B cell (primary cell): ENCODE measurements around the gene TNIP1. TPM values are rescaled to one million over a fixed set of nuclear protein-coding genes. Genes with fewer than 3 reads are reported as not detected.
A peak's percentile ranks its signal among the peaks of the same experiment; 100 is the strongest.

ENCODE experiments used
- ATAC-seq: fragments of 200-7000 bp; cut with Tn5 transposase; one replicate; pipeline ENCODE4 v1.10.0; 2021; ENCODE audit warnings: low read depth, mild to moderate bottlenecking, moderate number of reproducible peaks, moderate library complexity
- CTCF ChIA-PET: fragments of 350-600 bp; sonication (Branson Sonifier 250); formaldehyde crosslinking; loops from one replicate; lab custom pipeline; 2021; ENCODE audit warnings: antibody characterized with exemption, inconsistent platforms; lab: Charles Lee
- POLR2A ChIA-PET: fragments of 350-600 bp; sonication (Branson Sonifier 250); formaldehyde crosslinking; loops from one replicate; lab custom pipeline; 2021; ENCODE audit warnings: antibody characterized with exemption; lab: Charles Lee
- DNase-seq: peaks from one replicate; pipeline ENCODE4 v3.0.0; 2013
- H2AFZ ChIP-seq: 2 replicates; pipeline ENCODE4 v1.6.1; 2012; ENCODE audit warnings: mild to moderate bottlenecking, low read depth, low read length; ENCODE audit not compliant: insufficient read depth, poor library complexity, severe bottlenecking
- H3K27ac ChIP-seq, 2 donors: 1 replicate in 1 of 2; 2 replicates in 1 of 2; pipeline ENCODE4 v1.5.1; 2012 to 2013; ENCODE audit warnings: low read length in 2 of 2, mild to moderate bottlenecking in 2 of 2, moderate library complexity in 1 of 2
- H3K27me3 ChIP-seq, 4 experiments: fragments of 200-600 bp in 1 of 4; sonication (generic) in 1 of 4; replicated peaks in 1 of 4; 1 replicate in 2 of 4; 2 replicates in 2 of 4; pipeline versions ENCODE4 v1.6.1 to v1.7.0; 2013 to 2016; ENCODE audit warnings: low read length in 3 of 4, mild to moderate bottlenecking in 2 of 4, mixed read lengths in 1 of 4, moderate library complexity in 1 of 4; ENCODE audit not compliant: insufficient read depth in 4 of 4, control insufficient read depth in 3 of 4; ENCODE audit errors: control extremely low read depth in 1 of 4
- H3K36me3 ChIP-seq, 2 experiments: replicated peaks in 1 of 2; 1 replicate in 1 of 2; 2 replicates in 1 of 2; pipeline versions ENCODE4 v1.6.1 to v1.7.1; 2013; ENCODE audit warnings: low read length in 1 of 2; ENCODE audit not compliant: insufficient read depth in 2 of 2, control insufficient read depth in 1 of 2; ENCODE audit errors: control extremely low read depth in 1 of 2, extremely low read depth in 1 of 2
- H3K4me1 ChIP-seq, 2 donors: fragments of 200-600 bp in 1 of 2; sonication (generic) in 1 of 2; 1 replicate in 1 of 2; 2 replicates in 1 of 2; pipeline versions ENCODE4 v1.5.1 to v1.6.1; 2013 to 2017; ENCODE audit warnings: low read length in 2 of 2; ENCODE audit not compliant: control insufficient read depth in 2 of 2, insufficient read depth in 2 of 2
- H3K4me2 ChIP-seq: replicated peaks from 2 replicates; pipeline ENCODE3; 2012; ENCODE audit warnings: mild to moderate bottlenecking, low read depth, low read length; ENCODE audit not compliant: poor library complexity, severe bottlenecking
- H3K4me3 ChIP-seq, 5 experiments: fragments of 200-600 bp in 1 of 5; sonication (generic) in 1 of 5; 1 replicate in 3 of 5; 2 replicates in 2 of 5; pipeline versions ENCODE4 v1.5.1 to v1.7.0; 2011 to 2016; ENCODE audit warnings: low read length in 4 of 5, mild to moderate bottlenecking in 4 of 5, low read depth in 2 of 5, control low read depth in 1 of 5, moderate library complexity in 1 of 5; ENCODE audit not compliant: insufficient read depth in 1 of 5; ENCODE audit errors: control extremely low read depth in 1 of 5, extremely low read depth in 1 of 5
- H3K79me2 ChIP-seq: fragments of 200-600 bp; sonication (generic); one replicate; pipeline ENCODE4 v1.6.0; 2016; ENCODE audit warnings: low read length; ENCODE audit not compliant: control insufficient read depth, insufficient read depth
- H3K9ac ChIP-seq: fragments of 200-600 bp; sonication (generic); 2 replicates; pipeline ENCODE4 v1.6.1; 2017; ENCODE audit warnings: mild to moderate bottlenecking, low read length, moderate library complexity
- H3K9me3 ChIP-seq, 3 donors: one replicate each; pipeline versions ENCODE4 v1.6.1 to v1.7.1; 2013; ENCODE audit warnings: low read length in 2 of 3; ENCODE audit not compliant: control insufficient read depth in 2 of 3, insufficient read depth in 1 of 3; ENCODE audit errors: control extremely low read depth in 1 of 3
- H4K20me1 ChIP-seq: 2 replicates; pipeline ENCODE4 v1.6.0; 2012; ENCODE audit warnings: mild to moderate bottlenecking, low read length; ENCODE audit not compliant: insufficient read depth, control insufficient read depth, poor library complexity, severe bottlenecking
- H3K27ac Mint-ChIP-seq: one replicate; pipeline ENCODE4 v1.8.0; 2021; ENCODE audit warnings: mixed read lengths
- H3K27me3 Mint-ChIP-seq: one replicate; pipeline ENCODE4 v1.8.0; 2021; ENCODE audit warnings: mixed read lengths
- H3K4me1 Mint-ChIP-seq: one replicate; pipeline ENCODE4 v1.8.0; 2021; ENCODE audit warnings: mixed read lengths
- H3K4me3 Mint-ChIP-seq: one replicate; pipeline ENCODE4 v1.8.0; 2021; ENCODE audit warnings: mixed read lengths
- H3K9me3 Mint-ChIP-seq: one replicate; pipeline ENCODE4 v1.8.0; 2022; ENCODE audit warnings: mixed read lengths; ENCODE audit not compliant: insufficient read depth
- EZH2 ChIP-seq: IDR thresholded peaks from 2 replicates; pipeline ENCODE4 v1.6.1; 2012; ENCODE audit warnings: borderline replicate concordance, low read depth, mild to moderate bottlenecking, moderate library complexity, low read length; ENCODE audit not compliant: insufficient read depth, poor library complexity, severe bottlenecking
- WGBS: methylation state at CpG from one replicate; pipeline ENCODE4 v1.1.5; 2013; ENCODE audit warnings: missing lambda C conversion rate; ENCODE audit not compliant: insufficient coverage; 5-methylcytosine and 5-hydroxymethylcytosine counted together
- intact Hi-C: fragments of 100-400 bp; cut with micrococcal nuclease; formaldehyde crosslinking; loops from one replicate; pipeline ENCODE4 v1.10.0; 2022
- polyA plus RNA-seq: library from polyadenylated mRNA; depleted of rRNA; stranded (reverse); fragments of >200 nt; gene quantifications from 2 replicates; pipeline ENCODE4 v1.2.3, GENCODE V29; 2012
- total RNA-seq, 2 donors: library from RNA; stranded (reverse); fragments of 120-200 nt in 1 of 2; gene quantifications; 1 replicate in 1 of 2; 2 replicates in 1 of 2; pipeline versions ENCODE4 v1.2.3 to v1.2.4, GENCODE V29; 2013 to 2022
- TF ChIP-seq, protein P1 (sequence below): fragments of 200-600 bp; IDR thresholded peaks from one replicate; pipeline ENCODE4 v1.8.0; 2022; ENCODE audit warnings: antibody characterized with exemption, mild to moderate bottlenecking

The TNIP1 gene
- total and polyA plus RNA-seq, 2 donors (not counting 1 experiment from before 2014, with no cell fraction given), result 108 to 294 TPM

DNA sequence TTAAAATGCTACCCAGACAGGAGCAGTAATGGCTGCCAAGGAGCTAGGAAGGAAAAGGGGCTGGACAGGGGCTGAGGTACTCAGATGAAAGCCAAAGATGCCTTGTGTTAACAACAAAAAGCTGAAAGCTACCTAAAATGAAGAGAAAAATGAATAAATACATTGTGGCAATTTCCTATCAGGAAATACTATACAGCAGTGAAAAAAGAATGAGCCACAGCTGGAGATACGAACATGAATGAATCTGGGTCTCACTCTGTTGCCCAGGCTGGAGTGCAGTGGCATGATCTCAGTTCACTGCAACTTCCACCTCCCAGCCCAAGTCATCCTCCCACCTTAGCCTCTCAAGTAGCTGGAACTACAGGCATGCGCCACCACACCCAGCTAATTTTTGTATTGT, 6.3 kb downstream of the TNIP1 start:
- POLR2A ChIA-PET, result interaction anchor here (1.0 kb wide), 1 partner anchor 9 kb away, joined by 3 read pairs; no protein-coding TSS in a partner anchor
- H3K27ac ChIP-seq, result peak overlapping the region in 1 of 2 donors; percentile 34
- H3K4me3 Mint-ChIP-seq, result no peak overlapping the region

DNA sequence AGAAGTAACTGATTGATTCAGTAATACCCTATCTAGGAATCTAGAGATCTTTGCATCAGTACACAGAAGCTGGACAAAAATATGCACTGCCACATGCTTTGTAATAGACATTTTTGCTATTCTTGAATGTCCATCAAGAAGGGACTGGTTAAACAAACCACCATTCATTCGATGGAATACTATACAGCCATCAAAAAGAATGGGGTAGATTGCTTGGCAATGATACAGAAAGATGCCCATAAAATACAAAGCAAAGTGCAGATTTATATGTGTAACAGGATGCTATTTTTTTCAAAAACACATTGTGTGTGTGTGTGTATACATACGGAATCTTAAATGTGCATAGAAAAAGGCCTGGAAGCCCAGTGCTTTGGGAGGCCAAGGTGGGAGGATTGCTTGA, 7.6 kb downstream of the TNIP1 start:
- ChIA-PET CTCF (interaction anchor here (0.8 to 3.9 kb wide), 3 partner anchors 9 to 93 kb away, joined by 3 to 20 read pairs (median 4); partner anchors contain the start of gene TNIP1), POLR2A (no interaction called here)
- H3K4me2 ChIP-seq, result no peak overlapping the region
- H2AFZ ChIP-seq, result no peak overlapping the region
- no peaks in the 10 kb centered on the region for H3K27me3 ChIP-seq
- H3K4me3 Mint-ChIP-seq, result no peak overlapping the region
- H3K27ac ChIP-seq, result no peak overlapping the region
- intact Hi-C loops, result no loop called here
- H3K36me3 ChIP-seq, result peaks cover 0 to 60% of the 10 kb centered on the region in 2 experiments
- no peak overlapping the region for H3K27ac Mint-ChIP-seq
- WGBS, result 100% methylated on average over 1 of the region's 2 CpGs
- H3K4me3 ChIP-seq, result no peak overlapping the region
- H3K9me3 ChIP-seq, result peaks cover 0 to 3% (median 0%) of the 10 kb centered on the region in 3 donors
- no peaks in the 10 kb centered on the region for H3K27me3 Mint-ChIP-seq
- H3K4me1 ChIP-seq, result peaks cover 48 to 65% of the 10 kb centered on the region in 2 donors
- ATAC-seq (no peak), DNase-seq (no peak)
- H3K9ac ChIP-seq, result no peak overlapping the region
- H4K20me1 ChIP-seq, result peaks cover 100% of the 10 kb centered on the region
- H3K79me2 ChIP-seq, result peaks cover 100% of the 10 kb centered on the region
- H3K9me3 Mint-ChIP-seq, result no peaks in the 10 kb centered on the region
- TF ChIP-seq, protein P1, sequence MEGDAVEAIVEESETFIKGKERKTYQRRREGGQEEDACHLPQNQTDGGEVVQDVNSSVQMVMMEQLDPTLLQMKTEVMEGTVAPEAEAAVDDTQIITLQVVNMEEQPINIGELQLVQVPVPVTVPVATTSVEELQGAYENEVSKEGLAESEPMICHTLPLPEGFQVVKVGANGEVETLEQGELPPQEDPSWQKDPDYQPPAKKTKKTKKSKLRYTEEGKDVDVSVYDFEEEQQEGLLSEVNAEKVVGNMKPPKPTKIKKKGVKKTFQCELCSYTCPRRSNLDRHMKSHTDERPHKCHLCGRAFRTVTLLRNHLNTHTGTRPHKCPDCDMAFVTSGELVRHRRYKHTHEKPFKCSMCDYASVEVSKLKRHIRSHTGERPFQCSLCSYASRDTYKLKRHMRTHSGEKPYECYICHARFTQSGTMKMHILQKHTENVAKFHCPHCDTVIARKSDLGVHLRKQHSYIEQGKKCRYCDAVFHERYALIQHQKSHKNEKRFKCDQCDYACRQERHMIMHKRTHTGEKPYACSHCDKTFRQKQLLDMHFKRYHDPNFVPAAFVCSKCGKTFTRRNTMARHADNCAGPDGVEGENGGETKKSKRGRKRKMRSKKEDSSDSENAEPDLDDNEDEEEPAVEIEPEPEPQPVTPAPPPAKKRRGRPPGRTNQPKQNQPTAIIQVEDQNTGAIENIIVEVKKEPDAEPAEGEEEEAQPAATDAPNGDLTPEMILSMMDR, result no peak
- no peak for TF ChIP-seq EZH2
- H3K4me1 Mint-ChIP-seq, result peaks cover 84% of the 10 kb centered on the region

More for the DNA sequence above, 6.3 kb downstream of the TNIP1 start:
- no peak overlapping the region for H2AFZ ChIP-seq
- WGBS, result no CpG with 5 or more reads among the region's 2 CpGs
- DNase-seq, result no peak
- CTCF ChIA-PET, result interaction anchor here (0.6 to 1.6 kb wide), 6 partner anchors 8 to 55 kb away, joined by 3 to 12 read pairs (median 3); no protein-coding TSS in a partner anchor
- Mint-ChIP-seq H3K27ac (peak overlapping the region; percentile 59), H3K9me3 (no peaks in the 10 kb centered on the region), H3K4me1 (peaks cover 81% of the 10 kb centered on the region), H3K27me3 (no peaks in the 10 kb centered on the region)
- H3K79me2 ChIP-seq, result peaks cover 100% of the 10 kb centered on the region
- no peak overlapping the region for H3K9ac ChIP-seq
- intact Hi-C loops, result no loop called here
- no peak overlapping the region for H3K4me3 ChIP-seq
- H3K36me3 ChIP-seq, result peaks cover 4 to 58% of the 10 kb centered on the region in 2 experiments
- H3K4me1 ChIP-seq, result peaks cover 48 to 65% of the 10 kb centered on the region in 2 donors
- TF ChIP-seq EZH2, result no peak
- TF ChIP-seq, protein P1, result no peak
- no peak for ATAC-seq
- H4K20me1 ChIP-seq, result peaks cover 100% of the 10 kb centered on the region
- H3K4me2 ChIP-seq, result no peak overlapping the region
- peaks cover 0 to 3% (median 0%) of the 10 kb centered on the region in 3 donors for H3K9me3 ChIP-seq
- H3K27me3 ChIP-seq, result no peaks in the 10 kb centered on the region
